GM18951 (cell line): ENCODE data around the gene ZNF487.

Source experiments
- POLR2A ChIP-seq: IDR thresholded peaks from 4 replicates; pipeline ENCODE4 v1.6.1; 2011; ENCODE audit warnings: mild to moderate bottlenecking; ENCODE audit not compliant: insufficient read length, insufficient read depth; ENCODE audit errors: extremely low read depth
- in situ Hi-C: fragments of 300-500 bp; cut with MboI; formaldehyde crosslinking; loops from one replicate; pipeline ENCODE4 v1.12.0; 2022; ENCODE audit warnings: low sequenced_read_pairs, mixed read lengths, inconsistent platforms; ENCODE audit not compliant: unreplicated experiment

ZNF487 gene

DNA sequence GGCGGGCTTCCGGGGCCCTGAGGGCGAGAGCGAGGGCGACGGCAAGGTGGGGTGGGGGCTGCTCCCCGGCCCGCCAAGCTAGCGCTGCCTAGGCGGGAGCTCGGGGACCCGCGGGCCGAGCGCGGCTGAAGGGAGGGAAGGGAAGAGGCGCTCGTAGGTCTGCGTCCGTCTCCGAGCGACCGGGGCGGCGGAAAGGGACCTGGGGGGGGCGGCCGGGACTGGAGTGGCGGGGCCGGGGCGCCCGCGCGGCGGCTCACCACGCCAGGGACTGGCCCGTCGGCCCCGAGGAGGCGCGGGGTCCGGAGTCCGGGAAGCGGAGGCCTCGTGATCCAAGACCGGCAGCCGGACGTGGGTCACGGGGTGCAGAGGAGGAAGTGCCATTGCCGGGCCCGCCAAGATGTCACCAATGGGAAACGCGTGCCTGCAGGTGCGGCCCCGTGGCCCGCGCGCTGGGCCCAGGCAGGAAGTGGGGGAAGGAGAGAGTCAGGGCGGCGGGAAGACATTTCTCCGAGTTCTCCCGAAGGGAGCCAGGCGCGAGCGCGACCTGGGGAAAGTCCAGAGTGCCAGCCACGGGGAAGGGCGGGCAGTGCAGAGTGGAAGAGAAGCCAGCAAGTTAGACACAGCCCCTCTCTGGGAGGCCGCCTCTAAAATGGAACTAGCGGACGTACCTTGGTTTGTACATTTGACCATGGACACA lies 39.8 kb upstream of the ZNF487 start:
- in situ Hi-C loops: no loop called here

DNA sequence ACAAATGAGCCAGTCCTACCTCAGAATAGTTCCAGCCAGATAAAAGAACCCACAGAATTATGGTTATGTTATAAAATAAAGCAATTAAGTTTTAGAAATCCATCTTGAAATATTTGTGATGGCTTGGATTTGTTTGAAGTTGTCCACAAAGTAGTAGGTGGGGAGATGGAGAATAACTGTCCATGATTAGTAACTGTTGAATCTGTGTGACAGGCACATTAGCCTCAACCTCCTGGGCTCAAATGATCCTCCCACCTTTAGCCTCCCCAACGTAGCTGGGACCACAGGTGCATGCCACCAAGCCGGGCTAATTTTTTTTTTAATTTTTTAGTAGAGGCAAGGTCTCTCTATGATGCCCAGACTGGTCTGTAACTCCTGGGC lies 38.0 kb upstream of the ZNF487 start:
- in situ Hi-C loops: no loop called here
- TF ChIP-seq POLR2A: no peak

More for the DNA sequence above, 39.8 kb upstream of the ZNF487 start:
- peak; percentile 73 for TF ChIP-seq POLR2A

DNA sequence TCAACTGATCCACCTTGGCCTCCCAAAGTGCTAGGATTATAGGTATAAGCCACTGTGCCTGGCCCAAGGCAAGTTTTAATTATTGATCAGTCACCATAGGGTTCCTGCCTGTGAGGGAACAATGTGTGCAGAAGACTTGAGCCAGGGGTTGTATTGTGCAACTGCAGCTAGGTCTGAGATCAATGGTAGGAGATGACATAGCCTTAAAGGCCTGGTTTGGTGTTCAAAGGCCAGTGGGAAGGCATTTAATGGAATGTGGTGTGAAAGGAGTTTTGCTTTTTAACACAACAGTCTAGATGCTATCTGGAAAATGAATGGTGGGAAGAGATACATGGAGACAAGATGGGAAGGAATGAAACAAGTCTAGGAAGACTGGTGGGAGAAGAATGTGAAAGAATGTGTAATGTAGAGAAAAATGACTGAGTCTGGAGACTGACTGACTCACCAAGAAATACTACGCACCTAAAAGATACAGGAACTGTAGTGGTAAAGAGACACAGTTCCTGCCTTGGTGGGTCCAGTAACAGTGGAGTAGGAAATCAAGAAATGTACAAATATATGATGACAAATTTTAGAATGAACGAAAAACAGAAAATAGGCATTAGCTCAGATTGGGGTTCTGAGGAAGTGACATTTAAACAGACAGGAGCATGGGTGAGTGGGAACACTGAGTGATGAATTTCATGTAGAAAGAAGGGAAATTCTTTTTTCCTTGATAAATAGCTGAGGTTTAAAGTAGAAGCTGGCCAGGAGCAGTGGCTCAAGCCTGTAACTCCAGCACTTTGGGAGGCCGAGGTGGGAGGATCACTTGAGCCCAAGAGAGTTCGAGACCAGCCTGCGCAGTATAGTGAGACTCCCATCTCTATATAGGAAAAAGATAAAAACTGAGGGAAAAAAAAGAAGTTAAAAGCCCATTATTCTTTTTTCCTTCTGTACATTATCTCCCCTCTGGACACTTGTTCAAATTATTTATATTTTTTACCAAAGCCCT lies 37.3 kb upstream of the ZNF487 start:
- no peak for TF ChIP-seq POLR2A
- in situ Hi-C loops: no loop called here

DNA sequence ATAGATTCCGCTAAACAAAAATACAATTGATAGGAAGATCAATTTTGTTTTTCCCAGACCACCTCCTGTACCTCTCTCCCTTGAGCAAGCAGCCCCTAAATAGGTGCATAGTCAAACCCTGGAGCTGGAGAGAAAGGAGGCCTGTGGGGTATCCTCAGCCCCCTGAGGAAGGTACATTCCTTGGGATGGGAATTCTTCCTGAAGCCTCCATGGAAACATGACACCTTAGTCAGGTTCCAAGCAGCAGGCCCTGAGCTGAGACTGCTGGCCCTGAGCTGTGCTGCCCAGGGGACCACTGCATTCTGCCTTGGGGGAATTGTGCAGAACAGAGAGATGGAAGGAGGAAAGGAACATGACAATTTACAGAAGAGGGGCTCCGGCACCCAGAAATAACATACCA lies 35.3 kb upstream of the ZNF487 start:
- TF ChIP-seq POLR2A: no peak
- in situ Hi-C loops: no loop called here

DNA sequence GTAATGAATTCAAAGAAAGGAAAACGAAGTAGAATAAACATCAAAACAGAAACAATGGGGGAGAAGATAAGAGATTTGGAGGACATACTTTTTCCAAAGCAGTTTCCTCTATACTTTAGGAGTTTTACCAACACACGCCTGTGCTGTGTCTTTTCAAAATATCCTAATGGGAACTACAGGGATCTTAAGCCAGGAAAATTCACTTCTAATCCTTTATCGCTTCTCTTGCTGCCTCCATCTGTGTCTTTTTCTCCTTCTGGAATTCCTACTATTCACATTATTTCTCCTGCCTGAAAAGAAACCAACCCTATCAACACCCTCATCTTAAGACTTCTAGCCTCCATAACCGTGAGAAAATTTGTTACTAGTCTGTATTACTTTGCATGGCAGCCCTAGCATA lies 34.7 kb upstream of the ZNF487 start:
- peak; percentile 31 for TF ChIP-seq POLR2A
- in situ Hi-C loops: no loop called here

DNA sequence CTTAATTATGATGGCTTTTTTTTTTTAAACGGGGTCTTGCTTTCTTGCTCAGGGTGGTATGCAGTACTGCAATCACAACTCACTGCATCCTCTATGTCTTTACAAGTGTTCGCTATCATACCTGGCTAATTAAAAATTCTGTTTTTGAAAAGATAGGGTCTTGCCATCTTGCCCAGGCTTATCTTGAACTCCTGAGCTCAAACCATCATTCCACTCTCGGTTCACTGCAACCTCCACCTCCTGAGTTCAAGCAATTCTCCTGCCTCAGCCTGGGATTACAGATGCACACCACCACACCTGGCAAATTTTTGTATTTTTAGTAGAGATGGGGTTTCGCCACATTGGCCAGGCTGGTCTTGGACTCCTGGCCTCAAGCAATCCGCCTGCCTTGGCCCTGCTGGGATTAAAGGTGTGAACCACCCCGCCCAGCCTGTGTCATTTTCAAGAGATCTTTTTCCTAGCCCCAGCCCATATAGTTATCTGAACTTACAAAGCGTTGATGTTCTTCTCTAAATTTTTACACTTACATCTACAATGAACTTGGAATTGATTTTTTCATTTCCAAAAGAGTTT lies 33.9 kb upstream of the ZNF487 start:
- in situ Hi-C loops: no loop called here
- TF ChIP-seq POLR2A: no peak

DNA sequence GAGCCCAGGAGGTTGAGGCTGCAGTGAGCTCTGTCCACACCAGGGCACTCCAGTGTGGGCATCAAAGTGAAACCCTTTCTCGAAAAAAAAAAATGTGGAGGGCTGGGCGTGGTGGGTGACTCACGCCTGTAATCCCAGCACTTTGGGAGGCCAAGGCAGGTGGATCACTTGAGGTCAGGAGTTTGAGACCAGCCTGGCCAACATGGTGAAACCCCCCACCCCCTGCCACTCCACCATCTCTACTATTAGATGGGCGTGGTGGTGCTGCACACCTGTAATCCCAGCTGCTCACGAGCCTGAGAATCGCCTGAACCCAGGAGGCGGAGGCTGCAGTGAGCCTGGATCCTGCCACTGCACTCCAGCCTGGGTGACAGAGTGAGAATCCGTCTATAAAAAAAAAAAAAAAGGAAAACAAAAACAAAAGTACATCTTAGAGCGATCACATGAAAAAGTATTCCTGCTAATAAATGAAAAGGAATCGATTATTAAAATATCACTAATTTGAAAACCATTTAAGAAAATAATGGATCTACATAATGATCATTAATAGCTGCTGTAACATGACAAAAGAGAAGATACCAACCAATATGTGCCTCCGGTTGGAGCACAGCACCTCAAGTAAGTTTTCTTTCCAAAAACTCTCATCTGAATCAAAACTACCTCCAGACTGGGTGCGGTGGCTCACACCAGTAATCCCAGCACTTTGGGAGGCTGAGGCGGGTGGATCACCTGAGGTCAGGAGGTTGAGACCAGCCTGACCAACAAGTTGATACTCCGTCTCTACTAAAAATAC lies 32.8 kb upstream of the ZNF487 start:
- in situ Hi-C loops: no loop called here

DNA sequence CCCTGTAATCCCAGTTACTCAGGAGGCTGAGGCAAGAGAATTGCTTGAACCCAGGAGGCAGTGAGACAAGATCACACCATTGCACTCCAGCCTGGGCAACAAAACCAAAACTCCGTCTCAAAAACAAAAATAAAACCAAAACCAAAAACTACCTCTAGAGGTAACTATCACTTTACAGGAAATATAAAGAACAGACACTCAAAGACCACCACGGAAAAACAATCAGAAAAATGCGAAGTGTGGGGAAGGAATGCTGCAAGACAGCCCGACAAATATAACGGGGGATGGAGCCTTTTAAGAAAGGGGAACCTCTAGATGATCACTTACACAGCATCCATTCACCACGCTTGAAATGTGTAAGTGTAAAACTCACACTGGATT lies 32.2 kb upstream of the ZNF487 start:
- in situ Hi-C loops: no loop called here
- no peak for TF ChIP-seq POLR2A

More for the DNA sequence above, 32.8 kb upstream of the ZNF487 start:
- no peak for TF ChIP-seq POLR2A

DNA sequence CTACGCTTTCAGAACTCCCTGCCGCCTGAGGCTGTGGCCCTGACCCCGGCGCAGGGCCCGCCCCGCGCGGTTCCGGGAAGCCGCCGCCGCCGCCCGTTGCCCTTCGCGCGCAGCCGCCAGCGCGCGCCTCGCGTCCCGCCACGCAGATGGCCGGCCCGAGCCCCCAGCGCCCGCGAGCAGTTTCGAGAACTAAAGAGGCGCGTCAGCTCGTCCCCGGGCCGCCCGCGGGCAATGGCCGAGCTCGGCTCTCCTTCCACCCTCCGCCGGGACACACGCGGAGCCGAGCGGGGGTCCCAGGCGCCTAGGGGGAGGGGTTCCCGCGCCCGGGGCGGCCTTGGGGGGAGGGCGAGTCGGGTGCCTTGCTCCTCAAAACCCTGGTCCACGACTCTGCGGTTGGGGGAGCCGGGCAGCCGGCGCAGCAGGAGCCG lies 29.7 kb upstream of the ZNF487 start:
- in situ Hi-C loops: no loop called here
- TF ChIP-seq POLR2A: no peak

DNA sequence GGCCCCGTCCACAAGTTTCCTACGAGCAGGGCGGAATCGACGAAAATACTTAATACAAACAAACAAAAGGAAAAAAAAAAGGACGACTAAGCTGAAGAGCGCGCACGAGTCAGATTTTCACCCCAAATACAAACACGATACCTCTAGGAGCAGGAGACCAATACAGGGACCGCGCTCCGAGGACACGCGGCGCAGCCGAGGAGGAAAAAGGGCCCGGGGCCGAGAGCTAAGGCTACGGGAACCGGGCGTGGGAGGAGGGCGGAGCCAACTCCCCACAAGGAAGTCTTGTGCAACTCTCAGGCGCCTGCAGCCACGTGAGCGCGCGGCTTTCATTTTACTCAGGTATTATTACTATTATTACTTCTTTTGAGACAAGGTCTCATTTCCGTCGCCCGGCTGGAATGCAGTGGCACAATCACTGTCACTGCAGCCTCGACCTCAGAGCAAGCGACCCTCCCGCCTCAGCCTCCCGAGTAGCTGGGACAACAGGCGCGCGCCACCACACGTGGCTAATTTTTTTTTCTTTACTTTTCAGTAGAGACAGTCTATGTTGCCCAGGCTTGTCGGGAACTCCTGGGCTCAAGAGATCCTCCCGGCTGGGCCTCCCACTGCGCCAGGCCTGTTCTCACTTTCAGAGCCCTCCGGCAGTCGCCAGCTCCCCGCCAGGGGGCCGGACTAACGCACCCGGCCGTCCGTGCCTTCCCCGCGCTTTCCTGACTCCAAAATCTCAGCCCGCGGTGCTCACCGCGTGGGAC lies 29.2 kb upstream of the ZNF487 start:
- in situ Hi-C loops: no loop called here
- TF ChIP-seq POLR2A: peak; percentile 77

DNA sequence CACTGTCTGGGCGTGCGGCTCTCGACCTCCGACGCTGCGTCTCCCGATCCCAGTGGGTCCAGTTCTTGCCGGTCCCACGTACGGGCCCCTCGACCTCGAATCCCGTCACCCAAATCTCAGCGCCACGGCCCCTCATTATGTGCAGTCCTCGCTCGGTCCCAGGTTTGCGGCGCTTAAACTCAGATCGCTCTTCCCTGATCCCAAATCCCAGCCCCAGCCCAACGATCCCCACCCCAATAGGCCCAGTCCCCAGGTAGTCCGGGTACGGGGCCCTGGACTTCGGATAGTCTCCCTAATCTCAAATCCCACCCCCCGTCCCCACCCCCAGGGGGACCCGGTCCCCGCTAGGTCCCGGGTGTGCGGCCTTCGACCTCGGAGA lies 28.6 kb upstream of the ZNF487 start:
- TF ChIP-seq POLR2A: no peak

DNA sequence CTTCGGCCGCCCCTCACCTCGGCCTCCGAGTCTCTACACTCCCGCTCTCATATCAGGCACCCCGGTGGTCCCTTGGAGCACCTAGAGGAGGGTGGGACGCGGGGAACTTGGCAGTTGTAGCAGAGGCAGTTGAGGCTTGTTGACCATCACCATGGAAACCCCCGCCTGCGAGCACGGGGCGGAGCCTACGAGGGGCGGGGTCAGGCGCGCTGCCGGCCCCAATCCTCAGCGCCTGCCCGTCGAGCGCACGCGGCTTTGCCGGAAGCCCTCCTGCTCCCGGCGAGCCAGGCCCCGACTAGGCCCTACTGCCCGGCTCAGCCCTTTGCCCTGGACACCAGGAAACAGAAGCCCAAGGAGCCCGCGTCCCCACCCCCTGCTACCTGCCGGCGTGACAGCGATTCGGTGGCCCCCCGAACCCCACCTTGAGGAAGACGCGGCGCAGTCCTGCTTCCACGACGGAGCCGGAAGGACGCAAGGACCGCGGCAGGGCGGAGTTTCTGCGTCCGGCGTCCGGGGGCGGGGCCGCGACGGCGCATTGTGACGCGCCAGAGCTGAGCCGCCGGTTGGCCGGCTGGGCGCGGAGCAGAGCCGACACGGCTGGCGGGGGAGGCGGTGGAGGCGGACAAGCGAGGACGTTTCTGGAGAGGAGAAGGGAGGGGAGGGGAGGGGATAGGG lies 28.1 kb upstream of the ZNF487 start, which contains the start of gene HNRNPF:
Gene HNRNPF (minus strand): TSS at position 477 of the 675 bp plus-strand sequence. CDS start 21,302 bp downstream, outside the sequence.
- peak; percentile 84 for TF ChIP-seq POLR2A

More for the DNA sequence above, 28.6 kb upstream of the ZNF487 start:
- in situ Hi-C loops: no loop called here

More for the DNA sequence above, 28.1 kb upstream of the ZNF487 start, which contains the start of gene HNRNPF:
- in situ Hi-C loops: no loop called here
